DMS79 (cell line): ENCODE results near the gene BBS9.
"Not testable (repeated sequence)": the region's sequence is repeated elsewhere in the genome, so short reads cannot be mapped to it uniquely, and the experiment has no call there.

Experiments
- DNase-seq: peaks from one replicate; lab custom pipeline; 2025; lab: John Stamatoyannopoulos, UW

Gene BBS9

DNA sequence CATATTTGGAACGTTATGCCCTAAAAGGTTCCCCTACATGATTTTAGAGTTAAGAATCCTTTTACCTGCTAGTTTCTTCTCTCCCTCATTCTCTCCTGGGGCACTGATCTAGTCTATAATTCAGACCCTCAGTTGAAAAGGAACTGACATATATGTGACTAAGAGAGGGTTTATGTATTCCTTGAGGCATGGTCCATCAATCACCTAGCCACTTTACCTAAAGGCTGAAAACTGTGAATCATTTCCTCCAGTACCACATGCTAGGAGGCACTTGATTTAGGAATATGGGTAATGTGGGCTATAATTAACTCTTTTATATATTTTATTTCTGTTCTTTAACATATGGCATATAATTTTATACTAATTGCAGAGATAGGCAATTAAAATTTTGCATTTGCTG lies 303.5 kb downstream of the BBS9 start:
- no peak for DNase-seq

DNA sequence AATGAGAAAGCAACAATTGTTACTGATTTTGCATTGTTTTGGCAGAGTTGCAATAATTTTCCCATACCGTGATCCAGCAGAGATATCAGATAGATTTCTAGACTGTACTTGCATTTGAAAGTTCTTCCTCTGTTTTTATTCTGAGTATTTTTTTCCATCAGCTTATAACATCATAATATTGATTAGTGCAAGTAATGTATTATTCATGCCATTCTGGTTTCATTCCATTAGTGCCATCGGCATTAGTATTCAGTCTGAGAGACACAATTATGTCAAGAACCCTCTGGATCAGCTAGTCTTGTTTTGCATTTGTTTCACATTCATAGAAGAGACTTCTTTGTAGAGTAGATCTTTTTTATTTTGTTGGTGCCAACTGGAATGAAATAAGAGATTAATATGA lies 304.0 kb downstream of the BBS9 start:
- no peak for DNase-seq

GRCh38 chr7:33444511-33444910 lies 315.1 kb downstream of the BBS9 start:
- DNase-seq = no peak

DNA sequence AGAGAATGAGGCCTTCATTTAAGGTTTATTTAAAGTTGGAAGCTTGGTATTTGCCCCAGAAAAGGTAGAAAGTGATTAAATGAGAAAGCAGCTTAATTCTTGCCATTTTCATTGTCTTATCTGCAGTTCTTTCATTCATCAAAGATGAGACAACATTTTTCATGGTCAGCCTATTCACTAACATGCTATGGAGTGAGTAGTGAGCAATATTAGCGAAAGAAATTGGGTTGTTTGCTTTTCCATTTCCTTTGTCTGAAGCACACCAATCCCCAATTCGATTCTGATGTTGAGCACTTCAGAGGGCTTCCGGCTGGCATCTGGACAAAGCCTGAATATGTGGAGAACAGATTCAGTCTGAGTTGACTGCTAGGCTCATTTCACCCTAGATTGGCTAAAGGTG lies 317.2 kb downstream of the BBS9 start:
- DNase-seq = no peak

DNA sequence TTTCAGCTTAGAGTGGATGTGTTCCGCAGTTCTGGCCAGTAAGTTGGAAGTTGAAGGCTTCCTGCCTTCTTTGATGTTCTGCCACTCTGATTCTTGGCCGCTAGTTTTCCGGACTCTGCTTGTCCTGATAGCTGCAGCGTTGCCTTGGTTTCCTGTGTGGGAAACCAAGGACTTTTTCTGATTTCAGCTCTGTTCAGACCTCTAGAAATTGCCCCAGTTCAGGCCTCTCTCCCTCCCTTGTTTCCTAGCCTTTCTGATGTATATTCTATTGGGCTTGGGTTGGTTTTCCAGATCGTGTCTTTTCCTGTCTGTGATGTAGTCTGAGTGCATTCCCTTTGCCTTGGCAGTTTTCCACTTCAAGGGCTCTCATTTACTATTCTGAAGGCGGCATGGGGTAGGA lies 318.7 kb downstream of the BBS9 start:
- no peak for DNase-seq

- DNase-seq = no peak
Observed at GRCh38 chr7:33449847-33450246, 320.5 kb downstream of the BBS9 start.

DNA sequence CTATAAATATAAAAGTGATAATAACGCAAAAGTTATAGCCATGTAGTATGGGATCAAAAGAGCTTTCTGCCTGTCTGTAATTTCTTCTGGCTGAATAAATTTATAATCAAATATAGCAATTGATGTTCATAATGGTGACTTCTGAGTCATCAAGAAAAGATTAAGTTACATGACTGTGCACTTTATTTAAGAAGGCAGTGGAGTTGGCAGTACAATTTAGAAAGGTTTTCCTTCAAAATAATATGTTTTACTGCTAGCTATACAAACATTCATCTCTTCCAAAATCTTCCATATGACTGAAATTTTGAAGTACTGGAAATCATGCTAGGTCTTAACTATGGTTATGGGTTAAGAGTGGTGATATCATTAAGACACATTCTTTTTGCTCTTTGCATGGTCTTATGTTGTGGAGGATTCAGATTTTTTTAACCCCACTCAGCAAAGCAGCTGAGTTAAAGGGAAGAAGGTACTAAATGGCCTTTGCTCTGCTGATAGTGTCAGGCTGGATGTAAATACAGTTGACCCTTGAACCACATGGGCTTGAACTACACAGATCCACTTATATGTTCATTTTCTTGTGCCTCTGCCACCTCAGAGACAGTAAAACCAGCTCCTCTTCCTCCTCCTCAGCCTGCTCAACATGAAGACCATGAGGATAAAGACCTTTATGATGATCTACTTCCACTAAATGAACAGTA lies 323.6 kb downstream of the BBS9 start:
- no peak for DNase-seq

- no peak for DNase-seq
Observed at GRCh38 chr7:33457039-33457438, 327.7 kb downstream of the BBS9 start.

DNA sequence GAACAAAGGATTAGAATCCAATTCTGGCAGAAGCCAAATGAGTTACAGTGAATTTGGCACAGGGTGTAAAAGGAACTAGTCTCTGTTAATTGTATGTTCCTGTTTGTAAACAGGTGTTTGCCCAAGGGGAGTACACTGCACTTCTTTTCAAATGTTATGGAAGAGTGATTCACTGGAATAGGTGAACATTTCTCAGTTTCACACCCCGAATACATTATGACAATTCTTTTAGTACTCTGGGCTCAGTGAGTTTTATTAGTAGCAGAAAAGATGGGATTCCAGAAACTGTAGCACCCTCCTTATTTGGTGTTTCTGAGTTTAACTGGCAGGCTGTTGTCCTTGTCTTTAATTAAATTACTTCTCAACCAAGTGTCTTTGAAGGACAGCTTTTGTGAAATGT lies 329.2 kb downstream of the BBS9 start:
- no peak for DNase-seq

DNA sequence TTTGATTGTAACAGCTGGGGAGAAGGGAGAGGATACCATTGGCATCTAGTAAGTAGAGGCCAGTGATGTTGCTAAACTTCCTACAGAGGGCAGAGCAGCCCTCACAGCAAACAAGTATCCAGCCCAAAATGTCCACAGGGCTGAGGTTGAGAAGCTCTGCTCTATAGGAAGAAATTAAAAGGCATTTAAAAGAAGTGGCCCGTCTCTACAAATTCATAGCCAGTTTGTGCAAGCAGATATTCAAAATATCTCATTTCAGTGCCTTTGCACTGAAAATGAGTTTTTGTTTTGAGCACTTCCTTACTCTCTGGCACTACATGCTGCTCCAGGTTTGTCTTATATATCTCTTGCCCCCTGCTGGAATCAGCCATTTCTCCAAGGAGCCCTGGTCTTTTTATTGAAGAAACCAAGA lies 330.0 kb downstream of the BBS9 start:
- no peak for DNase-seq

- no peak for DNase-seq
Observed at GRCh38 chr7:33463131-33463530, 333.8 kb downstream of the BBS9 start.

- DNase-seq = no peak
Observed at GRCh38 chr7:33466203-33466602, 336.8 kb downstream of the BBS9 start.

DNA sequence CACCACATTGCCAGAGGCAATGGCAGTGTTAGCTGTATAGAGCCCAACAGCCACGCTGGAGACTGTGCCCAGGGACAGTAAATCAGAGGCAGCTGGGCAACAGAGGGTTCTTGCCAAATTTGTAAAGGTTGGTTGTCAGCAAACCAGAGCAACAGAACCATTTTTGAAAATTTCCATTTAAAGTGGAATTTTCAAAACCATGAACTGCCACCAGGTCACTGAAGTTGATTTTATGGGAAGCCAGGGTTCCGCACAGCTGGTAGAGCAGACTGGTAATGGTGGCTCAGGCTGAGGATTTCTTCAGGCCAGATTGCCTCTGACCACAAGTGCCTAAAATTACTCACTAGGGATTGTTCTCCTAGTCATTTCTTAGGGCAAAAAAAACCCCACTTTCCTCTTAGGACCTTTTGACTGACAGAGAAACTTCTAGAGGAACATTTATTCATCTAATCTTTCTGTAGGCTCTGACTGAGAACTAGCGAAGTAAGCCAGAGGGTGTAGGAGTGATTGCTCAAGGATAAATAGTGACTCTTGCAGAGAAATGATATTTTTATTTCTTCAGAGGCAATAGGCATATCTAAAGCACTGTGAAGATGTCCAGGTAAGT lies 342.4 kb downstream of the BBS9 start:
- DNase-seq = no peak

GRCh38 chr7:33472348-33473025 lies 343.1 kb downstream of the BBS9 start:
- DNase-seq = no peak

- DNase-seq = no peak
Observed at GRCh38 chr7:33477719-33478480, 348.5 kb downstream of the BBS9 start.

DNA sequence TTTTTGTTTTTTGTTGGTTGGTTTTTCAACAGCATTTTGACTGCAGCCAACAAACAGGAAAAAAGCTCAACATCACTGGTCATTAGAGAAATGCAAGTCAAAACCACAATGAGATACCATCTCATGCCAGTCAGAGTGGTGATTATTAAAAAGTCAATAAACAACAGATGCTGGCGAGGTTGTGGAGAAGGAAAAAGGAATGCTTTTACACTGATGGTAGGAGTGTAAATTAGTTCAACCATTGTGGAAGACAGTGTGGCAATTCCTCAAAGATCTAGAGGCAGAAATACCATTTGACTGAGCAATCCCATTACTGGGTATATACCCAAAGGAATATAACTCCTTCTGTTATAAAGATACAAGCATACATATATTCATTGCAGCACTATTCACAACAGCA lies 355.1 kb downstream of the BBS9 start:
- not testable (repeated sequence) for DNase-seq

GRCh38 chr7:33485747-33486493 lies 356.6 kb downstream of the BBS9 start:
- DNase-seq = no peak

DNA sequence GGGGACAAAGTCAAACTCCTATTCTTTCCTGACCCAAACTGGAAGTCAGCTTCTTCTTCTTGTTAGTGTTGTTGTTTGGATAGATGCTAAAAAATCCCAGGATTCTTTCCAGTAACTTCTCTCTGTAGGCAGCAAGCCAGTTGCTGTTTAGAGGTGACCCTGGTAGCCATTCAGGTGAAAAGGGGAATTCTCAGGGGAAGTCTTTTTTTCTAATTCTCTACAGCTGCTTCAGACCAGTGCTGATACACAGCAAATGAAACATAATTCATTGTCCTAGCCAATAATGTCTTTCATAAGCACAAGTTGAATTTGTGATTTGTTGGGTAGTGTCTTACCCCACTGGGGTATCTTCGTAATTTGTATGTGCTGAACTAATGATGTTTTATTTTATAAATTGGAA lies 357.3 kb downstream of the BBS9 start:
- DNase-seq = no peak

DNA sequence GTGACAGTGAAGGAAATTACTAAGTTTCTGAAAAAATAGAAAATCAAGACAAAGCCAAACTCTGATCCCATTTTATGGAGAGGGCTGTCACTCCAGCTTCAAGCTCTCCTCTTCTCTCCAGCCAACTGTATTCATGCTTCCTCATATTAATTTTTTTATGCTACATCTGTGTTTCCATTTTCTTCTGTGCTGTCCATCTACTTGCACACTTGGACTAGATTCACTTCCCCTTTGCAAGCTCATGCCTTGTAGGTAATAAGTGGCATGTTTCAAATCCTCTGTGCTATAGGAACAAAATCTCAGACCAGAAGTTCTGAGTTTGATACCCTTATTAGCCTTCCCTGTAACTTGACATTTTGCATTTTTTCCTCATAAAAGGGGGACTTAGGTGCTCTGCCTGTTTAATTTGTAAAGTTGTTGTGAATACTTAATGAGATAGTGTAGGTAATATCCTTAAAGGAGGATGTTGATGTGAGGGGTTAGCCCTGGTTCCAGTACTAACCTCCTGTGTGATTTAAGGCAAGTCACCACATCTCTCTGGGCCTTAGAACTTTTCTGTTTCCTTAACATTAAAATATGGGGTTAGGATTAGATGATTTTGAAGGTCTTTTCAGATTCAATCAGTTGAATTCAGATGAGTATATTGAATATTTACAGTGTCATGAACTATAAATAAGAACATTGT lies 358.8 kb downstream of the BBS9 start:
- DNase-seq = no peak

GRCh38 chr7:33494474-33494873 lies 365.1 kb downstream of the BBS9 start:
- DNase-seq = no peak

DNA sequence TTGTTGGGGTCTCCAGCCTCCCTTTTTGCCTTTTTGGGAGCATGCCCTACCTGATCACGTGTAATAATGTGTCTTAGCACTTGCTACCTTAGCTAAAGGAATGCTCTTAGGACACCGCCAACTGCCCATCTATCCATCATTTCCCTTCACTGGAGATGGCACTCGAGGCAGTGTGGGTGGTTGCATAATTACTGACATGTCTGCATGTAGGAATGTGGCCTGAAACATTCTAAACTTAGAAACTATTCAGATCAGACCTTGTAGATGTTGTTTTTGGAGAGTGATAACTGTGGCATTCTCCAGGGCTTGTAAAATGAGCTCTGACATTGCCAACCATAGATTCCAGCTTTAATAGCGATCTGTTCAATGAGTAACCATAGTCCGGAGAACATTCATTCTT lies 365.8 kb downstream of the BBS9 start:
- no peak for DNase-seq
